ENCODE data around the gene MON2.
A peak's percentile ranks its signal among the peaks of the same experiment; 100 is the strongest.
"Not testable (repeated sequence)": the region's sequence is repeated elsewhere in the genome, so short reads cannot be mapped to it uniquely, and the experiment has no call there.

Gene MON2, protein sequence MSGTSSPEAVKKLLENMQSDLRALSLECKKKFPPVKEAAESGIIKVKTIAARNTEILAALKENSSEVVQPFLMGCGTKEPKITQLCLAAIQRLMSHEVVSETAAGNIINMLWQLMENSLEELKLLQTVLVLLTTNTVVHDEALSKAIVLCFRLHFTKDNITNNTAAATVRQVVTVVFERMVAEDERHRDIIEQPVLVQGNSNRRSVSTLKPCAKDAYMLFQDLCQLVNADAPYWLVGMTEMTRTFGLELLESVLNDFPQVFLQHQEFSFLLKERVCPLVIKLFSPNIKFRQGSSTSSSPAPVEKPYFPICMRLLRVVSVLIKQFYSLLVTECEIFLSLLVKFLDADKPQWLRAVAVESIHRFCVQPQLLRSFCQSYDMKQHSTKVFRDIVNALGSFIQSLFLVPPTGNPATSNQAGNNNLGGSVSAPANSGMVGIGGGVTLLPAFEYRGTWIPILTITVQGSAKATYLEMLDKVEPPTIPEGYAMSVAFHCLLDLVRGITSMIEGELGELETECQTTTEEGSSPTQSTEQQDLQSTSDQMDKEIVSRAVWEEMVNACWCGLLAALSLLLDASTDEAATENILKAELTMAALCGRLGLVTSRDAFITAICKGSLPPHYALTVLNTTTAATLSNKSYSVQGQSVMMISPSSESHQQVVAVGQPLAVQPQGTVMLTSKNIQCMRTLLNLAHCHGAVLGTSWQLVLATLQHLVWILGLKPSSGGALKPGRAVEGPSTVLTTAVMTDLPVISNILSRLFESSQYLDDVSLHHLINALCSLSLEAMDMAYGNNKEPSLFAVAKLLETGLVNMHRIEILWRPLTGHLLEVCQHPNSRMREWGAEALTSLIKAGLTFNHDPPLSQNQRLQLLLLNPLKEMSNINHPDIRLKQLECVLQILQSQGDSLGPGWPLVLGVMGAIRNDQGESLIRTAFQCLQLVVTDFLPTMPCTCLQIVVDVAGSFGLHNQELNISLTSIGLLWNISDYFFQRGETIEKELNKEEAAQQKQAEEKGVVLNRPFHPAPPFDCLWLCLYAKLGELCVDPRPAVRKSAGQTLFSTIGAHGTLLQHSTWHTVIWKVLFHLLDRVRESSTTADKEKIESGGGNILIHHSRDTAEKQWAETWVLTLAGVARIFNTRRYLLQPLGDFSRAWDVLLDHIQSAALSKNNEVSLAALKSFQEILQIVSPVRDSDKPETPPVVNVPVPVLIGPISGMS (N-terminal part only)

DNA sequence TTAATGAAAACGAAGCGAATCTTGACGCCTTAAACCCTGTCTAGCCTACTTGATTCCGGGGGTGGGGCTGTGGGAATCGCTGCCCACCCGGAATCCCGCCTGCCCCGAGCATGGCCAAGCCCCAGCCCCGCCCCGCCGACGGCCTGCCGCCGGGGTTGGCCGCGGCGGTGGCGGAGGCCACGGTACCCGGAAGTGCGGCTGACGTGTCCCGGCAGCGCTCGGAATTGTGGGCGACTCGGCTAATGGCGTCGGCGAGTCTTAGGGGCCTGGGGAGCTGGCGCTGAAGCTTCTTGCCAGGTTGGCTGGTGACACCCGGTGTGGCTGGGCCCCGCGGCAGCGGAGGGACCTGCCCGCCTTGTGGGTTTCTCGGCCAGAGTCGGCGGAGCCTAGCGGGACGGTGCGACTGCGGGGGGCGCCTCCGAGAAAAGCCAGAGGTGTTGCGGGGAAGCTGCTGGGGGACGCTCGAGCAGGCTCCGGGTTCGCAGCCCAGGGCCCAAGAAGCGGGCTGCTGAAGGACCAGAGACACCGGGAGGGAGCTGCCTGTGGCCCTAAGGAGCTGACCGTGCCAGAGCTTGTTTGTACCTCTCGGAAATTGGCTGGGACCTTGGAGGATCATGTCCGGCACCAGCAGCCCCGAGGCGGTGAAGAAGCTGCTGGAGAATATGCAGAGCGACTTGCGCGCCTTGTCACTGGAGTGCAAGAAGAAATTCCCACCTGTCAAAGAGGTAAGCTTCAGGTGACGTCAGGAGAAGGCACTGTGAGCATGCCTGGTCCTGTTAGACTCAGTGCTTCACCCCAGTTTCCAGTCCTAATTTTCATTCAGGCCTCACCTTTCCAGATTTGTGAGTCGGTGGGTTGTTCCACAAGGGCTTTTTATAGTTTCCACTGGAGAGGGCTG lies at the start of gene MON2:
MON2 (plus strand) TSS at position 233 of the 898 bp plus-strand sequence; CDS start at position 615, 382 bp downstream.
- DNase-seq: peak; percentile 96

DNA sequence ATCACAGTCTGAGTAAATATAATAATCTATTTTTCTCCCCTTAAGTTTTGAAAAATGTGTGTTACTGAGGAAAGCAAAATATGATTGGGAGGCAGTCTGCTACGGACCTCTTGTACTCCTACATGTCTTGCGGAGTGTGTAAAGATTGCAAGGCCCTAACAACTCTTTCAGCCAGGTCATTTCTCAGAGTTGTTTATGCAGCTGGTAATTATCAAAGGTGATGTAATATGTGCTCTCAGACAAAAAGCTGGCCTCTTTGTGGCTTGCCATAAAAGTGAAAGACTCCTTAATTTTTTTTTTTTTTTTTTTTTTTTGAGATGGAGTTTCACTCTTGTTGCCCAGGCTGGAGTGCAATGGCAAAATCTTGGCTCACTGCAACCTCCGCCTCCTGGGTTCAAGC lies 40.5 kb upstream of the MON2 start:
- no peak for DNase-seq

DNA sequence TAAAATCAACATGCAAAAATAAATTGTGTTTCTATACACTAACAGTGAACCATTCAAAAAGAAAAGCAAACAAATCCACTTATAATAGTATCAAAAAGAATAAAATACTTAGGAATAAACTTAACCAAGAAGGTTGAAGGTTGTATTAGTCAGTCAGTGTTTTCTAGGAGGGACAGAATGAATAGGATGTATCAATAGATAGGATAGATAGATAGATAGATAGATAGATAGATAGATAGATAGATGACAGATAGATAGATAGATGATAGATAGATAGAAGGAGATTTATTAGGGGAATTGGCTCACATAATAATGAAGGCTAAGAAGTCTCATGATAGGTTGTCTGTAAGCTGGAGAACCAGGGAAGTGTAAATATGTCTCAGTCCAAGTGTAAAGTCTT lies 37.2 kb upstream of the MON2 start:
- no peak for DNase-seq

DNA sequence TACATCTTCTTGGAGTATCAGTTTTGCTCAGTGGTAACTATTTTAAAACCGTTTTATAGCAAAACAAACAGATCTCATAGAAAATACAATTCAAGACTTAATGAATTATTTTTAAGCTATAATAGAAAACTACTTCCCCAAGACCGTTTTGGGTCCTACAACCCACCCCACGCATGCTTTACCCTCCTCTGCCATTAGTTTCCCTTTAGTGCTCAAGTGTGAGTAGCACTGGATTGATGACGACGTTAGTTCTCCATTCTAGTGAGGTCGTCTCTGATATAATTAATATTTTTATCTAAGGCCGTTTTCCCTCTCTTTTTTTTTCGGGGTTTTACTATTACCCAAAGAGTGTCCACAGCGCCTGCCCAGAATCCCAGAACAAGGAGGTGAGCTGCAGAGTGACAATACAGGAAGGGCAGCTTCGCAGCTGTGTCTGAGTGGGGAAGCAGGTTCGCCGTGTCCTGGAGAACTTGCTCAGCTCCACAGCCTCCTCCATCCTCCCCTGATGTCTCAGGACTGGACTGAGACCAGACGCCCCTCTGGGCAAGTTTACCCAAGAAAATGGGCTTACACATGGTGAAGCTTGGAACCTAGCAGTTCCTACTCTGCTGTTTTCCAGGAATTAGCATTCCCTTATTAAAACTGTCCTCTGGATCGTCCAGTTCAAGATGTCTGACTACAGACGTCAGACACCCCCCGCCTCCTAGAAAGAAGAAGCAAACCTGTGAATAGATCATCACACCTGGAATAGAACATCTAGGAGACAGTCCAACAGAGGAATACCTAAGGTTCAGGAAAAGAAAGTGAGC lies 31.9 kb upstream of the MON2 start:
- peak; percentile 49 for DNase-seq

DNA sequence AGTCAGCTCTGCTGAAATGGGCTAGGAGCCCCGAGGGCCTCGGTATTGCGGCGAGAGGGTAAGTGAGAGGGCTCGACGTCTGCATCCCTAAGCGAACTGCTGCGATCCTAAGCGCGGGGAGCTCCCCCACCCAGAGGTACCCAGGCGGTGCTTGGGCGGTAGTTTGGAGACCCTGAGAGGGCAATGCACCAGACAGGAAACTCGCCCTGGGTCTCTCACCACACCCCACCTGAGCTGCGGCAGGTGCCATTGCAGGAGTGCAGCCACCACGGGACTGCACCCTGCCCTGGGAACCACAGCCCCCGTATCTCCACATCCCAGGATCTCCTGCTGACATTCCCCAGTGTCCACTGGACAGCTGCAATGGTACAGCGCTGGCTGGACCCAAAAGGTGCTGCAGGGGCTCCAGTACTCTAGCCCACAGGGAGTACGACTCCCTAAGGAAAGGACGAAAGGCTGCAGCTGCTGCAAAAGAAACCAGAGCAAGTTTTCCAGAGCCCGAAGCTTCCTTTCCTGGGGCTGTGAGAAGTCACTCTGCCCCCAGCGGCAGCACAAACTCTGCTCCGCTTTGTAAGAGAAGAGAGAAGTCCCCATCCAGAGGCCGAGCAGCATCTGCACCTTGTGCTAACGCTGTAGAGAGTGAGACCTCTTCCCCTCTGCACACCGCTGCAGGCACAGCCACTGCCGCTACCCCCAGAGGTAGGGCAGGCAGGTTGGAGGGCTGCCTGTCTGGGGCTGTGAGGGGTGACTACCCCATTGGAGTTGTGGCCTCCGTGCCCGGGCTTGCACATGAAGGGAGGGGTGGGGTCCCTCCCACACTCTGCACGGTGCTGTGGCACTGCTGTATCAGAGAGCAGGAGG lies 31.1 kb upstream of the MON2 start:
- peak; percentile 92 for DNase-seq

DNA sequence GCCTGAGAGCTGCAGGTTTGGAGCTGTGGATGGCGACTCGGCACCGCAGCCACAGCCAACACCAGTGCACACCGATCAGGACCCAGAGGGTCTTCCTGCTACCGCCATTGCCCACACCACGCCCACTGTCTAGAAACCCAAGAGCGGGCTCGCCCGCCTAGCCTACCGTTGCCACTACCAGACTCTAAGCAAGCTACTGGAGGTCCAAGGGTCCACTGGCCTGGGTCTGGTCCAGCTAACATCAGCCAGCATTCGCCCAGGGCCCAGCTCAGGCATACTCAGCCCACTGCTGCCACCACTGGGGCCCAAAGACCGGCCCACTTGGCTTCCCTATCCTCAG lies 30.5 kb upstream of the MON2 start:
- no peak for DNase-seq

DNA sequence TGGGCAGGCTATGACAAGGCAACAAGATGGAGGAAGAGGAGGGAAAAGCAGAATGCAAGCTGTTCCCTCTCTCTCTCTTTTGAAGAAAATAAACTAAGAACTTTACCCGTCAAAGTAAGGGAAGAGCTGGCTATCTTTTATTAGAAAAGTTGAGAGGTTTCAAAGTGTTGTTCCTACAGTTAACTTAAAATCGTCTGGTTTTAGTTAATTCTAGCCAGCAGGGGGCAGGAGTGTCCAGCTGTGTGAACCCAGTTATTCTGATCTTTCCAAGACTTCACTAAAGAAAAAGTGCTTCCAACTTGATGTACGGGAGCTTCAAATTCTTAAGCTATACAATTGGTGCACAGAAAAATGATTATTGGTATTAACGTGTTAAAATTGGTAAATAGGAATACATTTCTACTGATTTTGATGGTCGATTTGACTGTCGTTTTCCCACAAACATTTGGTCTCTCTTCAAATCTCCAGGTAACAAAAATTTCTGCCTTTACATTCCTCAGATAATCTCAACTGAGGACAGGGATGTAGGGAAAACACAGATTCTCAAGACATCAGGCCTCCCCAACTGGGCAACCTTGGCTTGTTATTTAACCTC lies 28.4 kb upstream of the MON2 start:
- peak; percentile 84 for DNase-seq

DNA sequence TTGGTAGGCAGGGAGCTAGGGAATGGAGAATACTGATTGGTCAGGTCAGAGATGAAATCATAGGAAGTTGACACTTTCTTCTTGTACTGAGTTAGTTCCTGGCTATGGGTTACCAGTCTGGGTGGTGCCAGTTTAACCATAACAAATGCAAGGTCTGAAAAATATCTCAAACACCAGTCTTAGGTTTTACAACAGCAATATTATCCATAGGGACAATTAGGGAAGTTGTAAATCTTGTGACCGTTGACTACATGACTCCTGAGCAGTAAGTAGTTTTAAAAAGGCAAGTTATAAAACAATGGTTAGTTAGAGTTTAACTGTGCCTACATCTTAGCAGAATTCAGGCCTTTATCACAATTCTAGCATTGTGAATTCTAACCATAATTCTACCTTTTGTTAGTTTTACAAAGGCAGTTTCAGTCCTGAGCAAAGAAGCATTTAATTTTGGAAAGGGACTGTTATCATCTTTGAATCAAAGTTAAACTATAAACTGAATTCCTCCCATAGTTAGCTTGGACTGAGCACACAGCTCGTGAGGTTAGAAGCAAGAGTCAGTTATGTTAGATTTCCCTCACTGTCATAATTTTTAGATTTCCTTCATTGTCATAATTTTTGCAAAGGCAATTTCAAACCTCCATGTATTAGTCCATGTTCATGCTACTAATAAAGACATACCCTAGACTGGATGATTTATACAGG lies 19.7 kb upstream of the MON2 start:
- no peak for DNase-seq

DNA sequence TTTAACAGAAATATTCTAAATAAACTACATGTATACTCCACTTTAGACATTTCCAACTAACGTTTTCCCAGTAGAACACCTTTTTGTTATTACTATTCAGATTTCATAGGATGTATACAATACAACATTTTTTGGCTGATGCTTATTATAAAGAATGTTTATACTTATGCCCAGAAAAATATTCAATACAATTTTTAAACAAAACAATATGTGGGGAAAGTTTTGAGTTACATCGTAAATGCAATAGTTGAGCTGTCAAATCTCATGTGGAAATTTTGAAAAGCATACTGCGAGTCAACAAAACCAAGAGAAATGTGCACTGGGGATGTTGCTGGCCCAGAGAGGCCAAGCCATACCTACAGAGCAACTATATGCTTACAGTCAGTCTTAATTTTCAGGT lies 18.2 kb upstream of the MON2 start:
- no peak for DNase-seq

DNA sequence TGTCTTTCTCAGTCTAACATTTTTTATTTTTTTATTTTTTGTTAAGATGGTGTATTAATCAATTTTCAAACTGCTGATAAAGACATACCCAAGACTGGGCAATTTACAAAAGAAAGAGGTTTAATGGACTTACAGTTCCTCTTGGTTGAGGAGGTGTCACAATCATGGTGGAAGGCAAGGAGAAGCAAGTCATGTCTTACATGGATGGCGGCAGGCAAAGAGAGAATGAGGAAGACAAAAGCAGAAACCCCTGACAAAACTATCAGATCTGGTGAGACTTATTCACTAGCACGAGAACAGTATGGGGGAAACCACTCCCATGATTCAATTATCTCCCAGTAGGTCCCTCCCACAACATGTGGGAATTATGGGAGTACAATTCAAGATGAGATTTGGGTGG lies 11.2 kb upstream of the MON2 start:
- not testable (repeated sequence) for DNase-seq

DNA sequence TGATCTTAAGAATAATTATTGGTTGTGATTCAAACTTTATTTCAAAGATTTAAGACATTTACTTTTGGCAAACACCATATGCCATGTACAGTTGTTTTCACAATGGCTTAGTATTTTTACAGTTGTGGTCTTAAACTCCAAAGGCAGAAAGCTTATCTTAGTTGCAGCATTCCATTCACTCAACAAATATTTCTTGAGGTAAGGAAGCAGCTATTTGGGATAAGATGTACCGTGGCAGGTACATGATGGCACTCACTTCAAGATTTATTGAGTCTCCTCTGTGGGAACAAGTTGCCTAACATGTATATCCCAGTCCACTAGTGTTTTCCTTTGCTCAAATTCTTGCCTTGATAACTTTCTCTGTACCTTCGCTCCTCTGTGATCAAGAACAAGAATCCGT lies 8.0 kb upstream of the MON2 start:
- no peak for DNase-seq

DNA sequence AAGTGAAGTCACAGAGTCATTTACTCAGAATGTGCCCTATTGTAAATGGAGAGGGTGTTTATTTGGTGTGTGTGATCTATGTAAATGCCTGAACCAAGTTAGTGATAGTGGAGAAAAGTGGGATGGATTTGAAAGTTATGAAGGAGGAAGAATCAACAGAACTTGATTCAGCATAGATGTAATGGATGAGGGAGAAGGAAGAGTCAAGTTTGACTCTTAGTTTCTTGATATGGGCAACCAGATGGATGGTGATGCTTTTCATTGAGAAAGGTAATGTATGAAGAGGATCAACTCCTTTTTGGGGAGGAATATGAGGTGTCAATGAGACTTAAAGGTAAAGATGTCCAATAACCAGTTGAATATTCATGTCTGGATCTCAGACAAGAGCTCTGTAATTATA lies 6.7 kb upstream of the MON2 start:
- no peak for DNase-seq

DNA sequence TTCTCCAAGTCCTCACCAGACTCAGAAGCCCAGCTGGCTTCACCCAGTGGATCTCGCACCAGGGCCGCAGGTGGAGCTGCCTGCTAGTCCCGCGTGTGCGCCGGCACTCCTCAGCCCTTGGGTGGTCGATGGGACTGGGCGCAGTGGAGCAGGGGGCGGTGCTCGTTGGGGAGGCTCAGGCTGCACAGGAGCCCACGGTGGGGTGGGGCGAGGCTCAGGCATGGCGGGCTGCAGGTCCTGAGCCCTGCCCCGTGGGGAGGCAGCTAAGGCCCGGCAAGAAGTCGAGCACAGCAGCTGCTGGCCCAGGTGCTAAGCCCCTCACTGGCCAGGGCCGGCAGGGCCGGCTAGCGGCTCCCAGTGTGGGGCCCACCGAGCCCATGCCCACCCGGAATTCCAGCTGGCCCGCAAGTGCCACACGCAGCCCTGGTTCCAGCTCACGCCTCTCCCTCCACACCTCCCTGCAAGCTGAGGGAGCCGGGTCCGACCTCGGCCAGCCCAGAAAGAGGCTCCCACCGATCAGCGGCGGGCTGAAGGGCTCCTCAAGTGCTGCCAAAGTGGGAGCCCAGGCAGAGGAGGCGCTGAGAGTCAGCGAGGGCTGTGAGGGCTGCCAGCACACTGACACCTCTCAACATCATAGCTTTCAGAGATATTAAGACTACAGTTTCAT lies 5.3 kb upstream of the MON2 start:
- not testable (repeated sequence) for DNase-seq

DNA sequence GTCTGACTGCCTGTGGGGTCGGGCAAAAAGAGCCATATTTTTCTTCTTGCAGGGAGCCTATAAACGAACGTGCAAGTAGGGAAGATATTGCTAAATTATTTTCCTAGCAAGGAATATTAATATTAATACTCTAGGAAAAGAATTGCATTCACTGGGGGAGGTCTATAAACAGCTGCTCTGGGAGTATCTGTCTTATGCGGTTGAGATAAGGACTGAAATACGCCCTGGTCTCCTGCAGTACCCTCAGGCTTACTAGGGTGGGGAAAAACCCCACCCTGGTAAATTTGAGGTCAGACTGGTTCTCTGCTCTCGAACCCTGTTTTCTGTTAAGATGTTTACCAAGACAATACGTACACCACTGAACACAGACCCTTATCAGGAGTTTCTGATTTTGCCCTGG lies 3.4 kb upstream of the MON2 start:
- DNase-seq: not testable (repeated sequence)

DNA sequence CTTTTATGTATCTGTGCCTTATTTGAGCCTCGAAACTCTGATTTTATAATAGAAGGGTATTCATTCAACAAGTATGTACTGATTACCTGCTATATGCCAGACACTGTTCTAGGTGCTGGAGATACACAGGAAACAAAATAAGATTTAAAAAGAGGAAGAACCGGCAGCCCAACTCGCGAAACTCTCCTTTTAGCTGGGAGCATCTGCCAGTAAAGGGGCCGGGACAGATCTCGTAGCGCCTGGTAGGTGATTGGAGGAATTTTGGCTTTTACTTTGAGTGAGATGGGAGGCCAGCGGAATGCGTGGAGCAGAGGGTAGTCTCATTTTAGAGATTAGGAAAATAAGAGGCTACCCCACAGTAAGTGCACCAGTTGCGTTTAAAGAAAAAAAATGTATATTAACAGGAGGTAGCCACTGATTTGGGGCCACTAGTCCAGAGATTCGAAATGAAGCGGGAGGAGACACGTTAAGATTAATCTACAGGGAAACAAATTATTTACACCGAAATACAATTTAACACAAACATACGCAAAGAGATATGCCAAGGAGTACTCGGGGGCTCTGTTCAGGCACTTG lies 520 bp upstream of the MON2 start:
- peak; percentile 79 for DNase-seq

DNA sequence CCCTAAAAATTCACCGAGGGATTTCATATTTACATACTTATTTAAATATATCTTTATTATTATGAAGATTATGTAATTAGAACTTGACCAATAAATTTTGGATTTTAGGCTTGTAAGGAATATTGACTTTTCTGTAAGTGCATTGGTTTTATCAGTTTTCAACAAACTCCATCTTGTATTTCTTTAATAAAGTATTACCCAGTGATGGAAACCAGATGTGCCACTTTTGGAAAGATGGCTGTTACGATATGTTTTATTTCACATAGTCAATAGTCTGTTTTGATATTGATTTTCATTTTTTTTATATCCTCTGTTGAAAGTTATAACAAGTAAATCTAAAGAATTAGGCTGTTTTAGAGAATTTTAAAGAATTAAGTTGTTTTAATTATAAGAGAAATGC lies 1.8 kb downstream of the MON2 start:
- DNase-seq: peak; percentile 13

DNA sequence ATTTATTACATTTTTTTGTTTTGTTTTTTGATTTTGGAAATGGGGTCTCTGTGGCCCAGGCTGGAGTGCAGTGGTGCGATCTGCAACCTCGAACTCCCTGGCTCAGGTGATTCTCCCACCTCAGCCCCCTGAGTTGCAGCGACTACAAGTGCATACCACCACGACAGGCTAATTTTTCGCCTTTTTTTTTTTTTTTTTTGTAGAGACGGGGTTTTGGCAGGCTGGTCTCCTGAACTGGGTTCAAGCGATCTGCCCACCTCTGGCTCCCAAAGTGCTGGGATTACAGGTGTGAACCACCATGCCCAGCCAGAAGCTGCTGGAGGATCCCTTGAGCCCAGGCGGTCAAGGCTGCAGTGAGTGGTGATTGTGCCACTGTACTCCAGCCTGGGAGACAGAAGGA lies 2.3 kb downstream of the MON2 start:
- no peak for DNase-seq

DNA sequence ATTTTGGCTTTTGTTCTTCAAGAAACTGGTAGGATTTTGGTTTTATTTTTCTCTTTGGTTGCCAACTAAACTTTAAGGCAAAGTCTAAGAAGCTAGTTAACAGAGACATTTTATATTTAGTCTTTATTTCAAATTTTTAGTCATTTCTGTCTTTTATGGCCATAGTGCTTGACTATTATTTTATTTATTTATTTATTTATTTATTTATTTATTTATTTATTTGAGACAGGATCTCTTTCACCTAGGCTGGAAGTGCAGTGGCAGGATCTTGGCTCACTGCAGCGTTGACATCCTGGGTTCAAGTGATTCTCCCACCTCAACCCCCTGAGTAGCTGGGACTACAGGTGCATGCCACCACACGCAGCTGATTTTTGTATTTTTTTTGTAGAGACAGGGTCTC lies 3.1 kb downstream of the MON2 start:
- DNase-seq: no peak

Measured in hematopoietic multipotent progenitor cell treated with erythropoietin and hydrocortisone succinate and interleukin-3 and kit ligand, for 4 days (in vitro differentiated cells).